ENCODE results near the gene RBL2.

- TF ChIP-seq SP1 (IDR thresholded peaks at IDR 0.05; ENCODE audit: low read depth, low read length), result no peak
- TF ChIP-seq CEBPB (IDR thresholded peaks at IDR 0.05; ENCODE audit: low read depth, low read length), result no peak
- no peak for TF ChIP-seq CTCF (IDR thresholded peaks at IDR 0.05; ENCODE audit: control extremely low read depth in 1 of 3, insufficient read depth in 1 of 3, low read depth in 1 of 3, low read length in 3 of 3)
Observed at GRCh38 chr16:53503991-53504663, 69.9 kb downstream of the RBL2 start.
